KBM-7 (cell line): Measurements from ENCODE around the gene ZNF227.
A peak's percentile ranks its signal among the peaks of the same experiment; 100 is the strongest.
"Not testable (repeated sequence)": the region's sequence is repeated elsewhere in the genome, so short reads cannot be mapped to it uniquely, and the experiment has no call there.

Experiments
- DNase-seq: peaks from one replicate; pipeline ENCODE4 v3.0.0-alpha.2; 2015
- in situ Hi-C: fragments of 300-500 bp; cut with MboI; formaldehyde crosslinking; loops from 2 replicates; pipeline ENCODE4 v1.14.3; 2020; ENCODE audit warnings: low sequenced_read_pairs, low pct_unique_long_range_greater_than_20kb, mixed read lengths

The ZNF227 gene

GRCh38 chr19:44212250-44212865, at the start of gene ZNF227:
Gene ZNF227 (plus strand): TSS chr19:44212532. CDS start chr19:44217793, 5,261 bp downstream.
- peak; percentile 90 for DNase-seq

GRCh38 chr19:44163789-44164188, 48.5 kb upstream of the ZNF227 start:
- in situ Hi-C loops, result no loop called here
- no peak for DNase-seq

More at GRCh38 chr19:44212250-44212865, at the start of gene ZNF227:
- in situ Hi-C loops, result no loop called here

- DNase-seq, result no peak
- in situ Hi-C loops, result no loop called here
Observed at GRCh38 chr19:44164327-44164672, 48.0 kb upstream of the ZNF227 start.

- peak; percentile 97 for DNase-seq
- in situ Hi-C loops, result no loop called here
Observed at GRCh38 chr19:44164673-44165512, 47.4 kb upstream of the ZNF227 start, which contains the start of gene ZNF226. Gene ZNF226 (plus strand): TSS chr19:44165100. CDS start chr19:44170081, 4,981 bp downstream.

GRCh38 chr19:44170660-44171059, 41.7 kb upstream of the ZNF227 start:
- in situ Hi-C loops, result not testable (repeated sequence)

GRCh38 chr19:44176590-44176989, 35.7 kb upstream of the ZNF227 start:
- DNase-seq, result no peak
- in situ Hi-C loops, result no loop called here

More at GRCh38 chr19:44170660-44171059, 41.7 kb upstream of the ZNF227 start:
- DNase-seq, result not testable (repeated sequence)

- no peak for DNase-seq
- in situ Hi-C loops, result no loop called here
Observed at GRCh38 chr19:44180968-44181367, 31.4 kb upstream of the ZNF227 start.

- no peak for DNase-seq
- in situ Hi-C loops, result no loop called here
Observed at GRCh38 chr19:44182145-44182544, 30.2 kb upstream of the ZNF227 start.

GRCh38 chr19:44190020-44190419, 22.3 kb upstream of the ZNF227 start:
- no peak for DNase-seq
- in situ Hi-C loops, result no loop called here

- DNase-seq, result no peak
- in situ Hi-C loops, result no loop called here
Observed at GRCh38 chr19:44192127-44192526, 20.2 kb upstream of the ZNF227 start.

GRCh38 chr19:44196772-44197171, 15.6 kb upstream of the ZNF227 start:
- in situ Hi-C loops, result no loop called here
- no peak for DNase-seq

GRCh38 chr19:44202470-44202869, 9.9 kb upstream of the ZNF227 start:
- no peak for DNase-seq
- in situ Hi-C loops, result no loop called here

GRCh38 chr19:44202974-44203373, 9.4 kb upstream of the ZNF227 start:
- in situ Hi-C loops, result no loop called here
- no peak for DNase-seq

- DNase-seq, result not testable (repeated sequence)
Observed at GRCh38 chr19:44203877-44204276, 8.5 kb upstream of the ZNF227 start.

GRCh38 chr19:44204772-44205171, 7.6 kb upstream of the ZNF227 start:
- in situ Hi-C loops, result no loop called here
- DNase-seq, result no peak

More at GRCh38 chr19:44203877-44204276, 8.5 kb upstream of the ZNF227 start:
- in situ Hi-C loops, result not testable (repeated sequence)

- in situ Hi-C loops, result no loop called here
- peak; percentile 94 for DNase-seq
Observed at GRCh38 chr19:44207126-44207803, 5.1 kb upstream of the ZNF227 start.

- DNase-seq, result no peak
- in situ Hi-C loops, result no loop called here
Observed at GRCh38 chr19:44212866-44213346, 574 bp downstream of the ZNF227 start.

- in situ Hi-C loops, DNase-seq: not testable (repeated sequence)
Observed at GRCh38 chr19:44219926-44220325, 7.6 kb downstream of the ZNF227 start.

GRCh38 chr19:44220761-44221160, 8.4 kb downstream of the ZNF227 start:
- DNase-seq, in situ Hi-C loops: not testable (repeated sequence)

- in situ Hi-C loops, DNase-seq: not testable (repeated sequence)
Observed at GRCh38 chr19:44221291-44221690, 9.0 kb downstream of the ZNF227 start.
